Measurements from ENCODE around the gene RIOK2. TPM values are rescaled to one million over a fixed set of nuclear protein-coding genes. Genes with fewer than 3 reads are reported as not detected.
A peak's percentile ranks its signal among the peaks of the same experiment; 100 is the strongest.
"Not testable (repeated sequence)": the region's sequence is repeated elsewhere in the genome, so short reads cannot be mapped to it uniquely, and the experiment has no call there.

RIOK2 gene
- total RNA-seq, 1 donor = 29.7 TPM

DNA sequence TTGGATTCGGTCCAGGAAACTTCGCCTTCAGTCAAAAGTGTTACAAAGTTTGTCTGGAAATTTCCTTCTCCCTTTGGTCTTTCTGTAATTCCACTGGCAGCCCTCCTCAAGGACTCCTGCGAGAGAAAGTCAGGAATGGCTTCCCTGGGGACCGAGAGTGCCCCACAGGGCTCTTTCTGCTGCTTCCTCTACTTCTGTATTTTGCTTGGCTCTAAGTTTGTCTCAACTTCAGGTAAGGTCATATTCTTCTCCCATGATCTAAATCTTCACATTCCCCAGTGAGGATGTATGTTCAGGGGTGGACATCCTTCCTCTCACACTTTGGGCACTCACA lies 10.3 kb upstream of the RIOK2 start:
- DNase-seq (ENCODE audit: insufficient read length, low spot score, missing footprints) = peak; percentile 10
- peak overlapping the region; percentile 47 for H2AFZ ChIP-seq (ENCODE audit: low read length)

GRCh38 chr5:97192580-97193354 lies 9.7 kb upstream of the RIOK2 start:
- no peak for TF ChIP-seq CTCF (IDR thresholded peaks at IDR 0.05; ENCODE audit: extremely low read depth, low read depth, low read length)
- Histone ChIP-seq H3K79me2 (ENCODE audit: insufficient read depth, low read length) (no peaks in the 10 kb centered on the region), H3K4me2 (ENCODE audit: insufficient read depth, low read length) (peak overlapping the region; percentile 1), H3K36me3 (ENCODE audit: insufficient read depth, low read length) (no peaks in the 10 kb centered on the region), H4K20me1 (ENCODE audit: insufficient read depth, low read length) (no peaks in the 10 kb centered on the region), H2AFZ (ENCODE audit: low read length) (peak overlapping the region; percentile 47), H3K4me1 (ENCODE audit: insufficient read depth, low read length) (no peaks in the 10 kb centered on the region), H3K9me3 (ENCODE audit: low read depth, low read length) (no peaks in the 10 kb centered on the region), H3K27ac (ENCODE audit: low read depth, low read length) (no peak overlapping the region), H3K4me3 (ENCODE audit: insufficient read depth, low read length) (no peak overlapping the region), H3K27me3 (ENCODE audit: insufficient read depth, low read length) (no peaks in the 10 kb centered on the region)
- no peak for DNase-seq (ENCODE audit: insufficient read length, low spot score, missing footprints)

More for the DNA sequence above, 10.3 kb upstream of the RIOK2 start:
- Histone ChIP-seq H3K4me3 (ENCODE audit: insufficient read depth, low read length) (no peak overlapping the region), H3K79me2 (ENCODE audit: insufficient read depth, low read length) (no peaks in the 10 kb centered on the region), H3K4me1 (ENCODE audit: insufficient read depth, low read length) (no peaks in the 10 kb centered on the region), H3K27me3 (ENCODE audit: insufficient read depth, low read length) (no peaks in the 10 kb centered on the region), H4K20me1 (ENCODE audit: insufficient read depth, low read length) (no peaks in the 10 kb centered on the region), H3K27ac (ENCODE audit: low read depth, low read length) (no peak overlapping the region), H3K36me3 (ENCODE audit: insufficient read depth, low read length) (no peaks in the 10 kb centered on the region), H3K4me2 (ENCODE audit: insufficient read depth, low read length) (peak overlapping the region; percentile 1), H3K9me3 (ENCODE audit: low read depth, low read length) (no peaks in the 10 kb centered on the region)
- TF ChIP-seq CTCF (IDR thresholded peaks at IDR 0.05; ENCODE audit: extremely low read depth, low read depth, low read length) = no peak

GRCh38 chr5:97191893-97192292 lies 8.8 kb upstream of the RIOK2 start:
- Histone ChIP-seq H3K9me3 (ENCODE audit: low read depth, low read length) (no peaks in the 10 kb centered on the region), H3K79me2 (ENCODE audit: insufficient read depth, low read length) (no peaks in the 10 kb centered on the region), H3K4me2 (ENCODE audit: insufficient read depth, low read length) (no peak overlapping the region), H3K4me1 (ENCODE audit: insufficient read depth, low read length) (no peaks in the 10 kb centered on the region), H3K27me3 (ENCODE audit: insufficient read depth, low read length) (no peaks in the 10 kb centered on the region), H3K4me3 (ENCODE audit: insufficient read depth, low read length) (no peak overlapping the region), H2AFZ (ENCODE audit: low read length) (no peak overlapping the region), H4K20me1 (ENCODE audit: insufficient read depth, low read length) (no peaks in the 10 kb centered on the region), H3K27ac (ENCODE audit: low read depth, low read length) (no peak overlapping the region), H3K36me3 (ENCODE audit: insufficient read depth, low read length) (no peaks in the 10 kb centered on the region)
- no peak for DNase-seq (ENCODE audit: insufficient read length, low spot score, missing footprints)
- TF ChIP-seq CTCF (IDR thresholded peaks at IDR 0.05; ENCODE audit: extremely low read depth, low read depth, low read length) = no peak

DNA sequence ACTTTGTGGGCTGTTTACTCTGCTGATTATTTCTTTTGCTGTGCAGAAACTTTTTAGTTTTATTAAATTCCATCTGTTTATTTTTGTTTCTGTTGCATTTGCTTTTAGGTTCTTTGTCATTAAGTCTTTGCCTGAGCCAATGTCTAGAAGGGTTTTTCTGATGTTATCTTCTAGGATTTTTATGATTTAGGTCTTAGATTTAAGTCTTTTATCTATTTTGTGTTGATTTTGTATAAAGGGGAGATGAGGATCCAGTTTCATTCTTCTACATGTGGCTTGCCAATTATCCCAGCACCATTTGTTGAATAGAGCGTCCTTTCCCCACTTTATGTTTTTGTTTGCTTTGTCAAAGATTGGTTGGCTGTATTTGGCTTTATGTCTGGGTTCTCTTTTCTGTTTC lies 6.5 kb upstream of the RIOK2 start:
- H3K9me3 ChIP-seq (ENCODE audit: low read depth, low read length) = not testable (repeated sequence)

More for the DNA sequence above, 6.5 kb upstream of the RIOK2 start:
- DNase-seq (ENCODE audit: insufficient read length, low spot score, missing footprints) = peak; percentile 53
- H3K27me3 ChIP-seq (ENCODE audit: insufficient read depth, low read length); H3K4me1 ChIP-seq (ENCODE audit: insufficient read depth, low read length); H3K79me2 ChIP-seq (ENCODE audit: insufficient read depth, low read length); H3K27ac ChIP-seq (ENCODE audit: low read depth, low read length); H4K20me1 ChIP-seq (ENCODE audit: insufficient read depth, low read length); H3K4me3 ChIP-seq (ENCODE audit: insufficient read depth, low read length); H3K36me3 ChIP-seq (ENCODE audit: insufficient read depth, low read length); H3K4me2 ChIP-seq (ENCODE audit: insufficient read depth, low read length); H2AFZ ChIP-seq (ENCODE audit: low read length): not testable (repeated sequence)

Data from osteoblast (primary cell).